Hippocampal formation (tissue), 2 donors: ENCODE data around the gene MASP1.

ENCODE experiments used
- DNase-seq, 2 donors: peaks; one replicate each; lab custom pipeline; 2025; lab: John Stamatoyannopoulos, UW

The MASP1 gene

GRCh38 chr3:187291512-187292132 is at the start of gene MASP1:
Gene MASP1 (minus strand): TSS chr3:187291737. CDS start chr3:187291632, 105 bp downstream.
- peak in 1 of 2 donors; percentile 19 for DNase-seq

- no peak for DNase-seq
Measured at GRCh38 chr3:187340578-187340977, 49.0 kb upstream of the MASP1 start.

- no peak for DNase-seq
Measured at GRCh38 chr3:187336322-187336721, 44.8 kb upstream of the MASP1 start.

GRCh38 chr3:187334904-187335303 is 43.4 kb upstream of the MASP1 start:
- DNase-seq = no peak

- DNase-seq = no peak
Measured at GRCh38 chr3:187328691-187329090, 37.2 kb upstream of the MASP1 start.

GRCh38 chr3:187327845-187328244 is 36.3 kb upstream of the MASP1 start:
- no peak for DNase-seq

GRCh38 chr3:187325632-187326031 is 34.1 kb upstream of the MASP1 start:
- DNase-seq = no peak

- DNase-seq = no peak
Measured at GRCh38 chr3:187323091-187323490, 31.6 kb upstream of the MASP1 start.

- DNase-seq = no peak
Measured at GRCh38 chr3:187322291-187322690, 30.8 kb upstream of the MASP1 start.

- DNase-seq = no peak
Measured at GRCh38 chr3:187321766-187322165, 30.2 kb upstream of the MASP1 start.

- DNase-seq = peak; percentile 32 to 52
Measured at GRCh38 chr3:187319699-187320302, 28.3 kb upstream of the MASP1 start.

- DNase-seq = peak; percentile 26 to 30
Measured at GRCh38 chr3:187318819-187319616, 27.5 kb upstream of the MASP1 start.

- no peak for DNase-seq
Measured at GRCh38 chr3:187315872-187316271, 24.3 kb upstream of the MASP1 start.

- DNase-seq = no peak
Measured at GRCh38 chr3:187314176-187314575, 22.6 kb upstream of the MASP1 start.

- no peak for DNase-seq
Measured at GRCh38 chr3:187310954-187311470, 19.5 kb upstream of the MASP1 start.

- DNase-seq = no peak
Measured at GRCh38 chr3:187310226-187310625, 18.7 kb upstream of the MASP1 start.

GRCh38 chr3:187305881-187306280 is 14.3 kb upstream of the MASP1 start:
- DNase-seq = no peak

GRCh38 chr3:187299611-187300010 is 8.1 kb upstream of the MASP1 start:
- no peak for DNase-seq

GRCh38 chr3:187296911-187297310 is 5.4 kb upstream of the MASP1 start:
- DNase-seq = no peak

GRCh38 chr3:187296058-187296457 is 4.5 kb upstream of the MASP1 start:
- DNase-seq = no peak

- DNase-seq = no peak
Measured at GRCh38 chr3:187295316-187296034, 3.9 kb upstream of the MASP1 start.
